Myocyte (in vitro differentiated cells): ENCODE data around the gene TMCO2. TPM values are rescaled to one million over a fixed set of nuclear protein-coding genes. Genes with fewer than 3 reads are reported as not detected.
A peak's percentile ranks its signal among the peaks of the same experiment; 100 is the strongest.

ENCODE experiments used
- DNase-seq: peaks from one replicate; pipeline ENCODE4 v3.0.0-alpha.2; 2012; ENCODE audit warnings: low read depth
- total RNA-seq: library from RNA; depleted of rRNA; stranded (reverse); fragments of >200 nt; gene quantifications from 2 replicates; pipeline ENCODE4 v1.2.3, GENCODE V29; 2014

TMCO2 gene
- total RNA-seq, 1 donor from 2014 or later = not detected

- DNase-seq = peak; percentile 99
Observed at GRCh38 chr1:40257688-40258444, 10.1 kb downstream of the TMCO2 start, which contains the start of gene ZMPSTE24. ZMPSTE24 (plus strand) TSS chr1:40258236; CDS start chr1:40258272, 36 bp downstream.

- DNase-seq = no peak
Observed at GRCh38 chr1:40258445-40258769, 10.7 kb downstream of the TMCO2 start.

GRCh38 chr1:40264354-40264781, 16.6 kb downstream of the TMCO2 start:
- DNase-seq = no peak

- no peak for DNase-seq
Observed at GRCh38 chr1:40265298-40265697, 17.6 kb downstream of the TMCO2 start.

GRCh38 chr1:40265919-40266318, 18.2 kb downstream of the TMCO2 start:
- no peak for DNase-seq

- peak; percentile 55 for DNase-seq
Observed at GRCh38 chr1:40266786-40267535, 19.2 kb downstream of the TMCO2 start.

GRCh38 chr1:40267767-40268187, 20.0 kb downstream of the TMCO2 start:
- peak; percentile 66 for DNase-seq

- no peak for DNase-seq
Observed at GRCh38 chr1:40268211-40268610, 20.5 kb downstream of the TMCO2 start.

- no peak for DNase-seq
Observed at GRCh38 chr1:40270152-40270834, 22.6 kb downstream of the TMCO2 start.

GRCh38 chr1:40272653-40273213, 25.0 kb downstream of the TMCO2 start:
- DNase-seq = no peak

- no peak for DNase-seq
Observed at GRCh38 chr1:40273547-40274166, 25.9 kb downstream of the TMCO2 start.

GRCh38 chr1:40274331-40274730, 26.6 kb downstream of the TMCO2 start:
- DNase-seq = no peak

- DNase-seq = no peak
Observed at GRCh38 chr1:40276122-40276521, 28.4 kb downstream of the TMCO2 start.

- no peak for DNase-seq
Observed at GRCh38 chr1:40281853-40282252, 34.1 kb downstream of the TMCO2 start.

GRCh38 chr1:40291293-40291692, 43.6 kb downstream of the TMCO2 start:
- DNase-seq = no peak

GRCh38 chr1:40299366-40300248, 51.9 kb downstream of the TMCO2 start:
- DNase-seq = no peak

- DNase-seq = no peak
Observed at GRCh38 chr1:40300249-40300567, 52.5 kb downstream of the TMCO2 start.

- no peak for DNase-seq
Observed at GRCh38 chr1:40300651-40301050, 52.9 kb downstream of the TMCO2 start.

- no peak for DNase-seq
Observed at GRCh38 chr1:40301066-40301465, 53.3 kb downstream of the TMCO2 start.
